RCC 7860 (cell line): ENCODE results near the gene RUFY1.
"Not testable (repeated sequence)": the region's sequence is repeated elsewhere in the genome, so short reads cannot be mapped to it uniquely, and the experiment has no call there.

Experiments
- DNase-seq: peaks from one replicate; pipeline ENCODE4 v3.0.0-alpha.2; 2015; ENCODE audit warnings: low spot score
- FAIRE-seq: peaks from 2 replicates; lab custom pipeline; 2012; peaks lifted over from hg19 to GRCh38; lab: Jason Lieb, UNC

RUFY1 gene

GRCh38 chr5:179534431-179534830 lies 15.9 kb upstream of the RUFY1 start:
- no peak for DNase-seq
- FAIRE-seq: no peak

DNA sequence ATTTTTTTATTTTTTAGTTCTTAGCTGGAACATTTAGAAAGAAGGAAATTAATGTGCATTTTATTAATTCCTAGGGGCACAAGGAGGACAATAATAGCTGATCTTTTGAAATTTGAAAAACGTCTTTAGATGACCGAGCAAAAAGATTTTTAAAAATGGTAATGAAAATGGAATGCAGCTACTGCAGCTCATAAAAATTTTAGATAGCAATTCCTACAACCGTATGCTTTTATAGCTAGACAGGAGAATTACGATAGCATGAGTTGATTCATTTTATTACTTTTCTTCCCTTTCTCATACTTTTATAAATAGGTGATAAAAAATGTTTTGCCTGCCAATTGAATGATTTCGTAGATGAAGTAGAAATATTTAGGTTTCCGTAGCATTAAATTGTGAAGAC lies 13.7 kb upstream of the RUFY1 start:
- DNase-seq (no peak), FAIRE-seq (no peak)

DNA sequence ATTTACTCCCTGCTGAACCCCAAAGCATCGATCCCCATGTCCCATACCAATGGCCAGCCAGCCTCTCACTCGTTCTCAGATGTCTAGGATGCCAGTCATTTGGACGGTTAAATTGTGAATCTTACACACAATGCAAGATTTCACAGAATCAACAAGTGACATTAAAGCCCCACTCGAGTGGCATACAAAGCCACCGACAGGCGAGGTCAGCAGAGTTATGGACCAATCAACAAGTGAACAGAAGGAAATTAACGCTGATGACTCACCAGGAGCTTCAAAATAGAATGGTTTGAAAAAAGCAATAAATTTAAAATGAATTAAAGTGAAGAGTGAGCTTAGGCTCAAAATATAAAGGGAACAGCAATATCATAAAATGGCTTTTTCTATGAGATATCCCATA lies 8.2 kb upstream of the RUFY1 start:
- no peak for DNase-seq
- no peak for FAIRE-seq

DNA sequence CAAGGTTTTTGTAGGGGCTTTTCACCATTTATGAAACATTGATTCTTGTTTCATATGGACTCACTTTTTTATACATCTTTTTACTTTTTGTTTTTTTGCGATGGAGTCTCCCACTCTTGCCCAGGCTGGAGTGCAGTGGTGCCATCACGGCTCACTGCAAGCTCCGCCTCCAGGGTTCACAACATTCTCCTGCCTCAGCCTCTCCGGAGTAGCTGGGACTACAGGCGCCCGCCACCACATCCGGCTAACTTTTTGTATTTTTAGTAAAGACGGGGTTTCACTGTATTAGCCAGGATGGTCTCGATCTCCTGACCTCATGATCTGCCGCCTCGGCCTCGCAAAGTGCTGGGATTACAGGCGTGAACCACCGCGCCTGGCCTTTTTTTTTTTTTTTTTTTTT lies 7.1 kb upstream of the RUFY1 start:
- not testable (repeated sequence) for FAIRE-seq

GRCh38 chr5:179553006-179553405 lies 2.7 kb downstream of the RUFY1 start:
- DNase-seq (no peak), FAIRE-seq (no peak)

More for the DNA sequence above, 7.1 kb upstream of the RUFY1 start:
- DNase-seq: not testable (repeated sequence)

- FAIRE-seq (peak; percentile 84), DNase-seq (peak; percentile 86)
These were observed 3.5 kb downstream of the RUFY1 start for GRCh38 chr5:179553875-179554274.

GRCh38 chr5:179554981-179555380 lies 4.6 kb downstream of the RUFY1 start:
- no peak for DNase-seq
- FAIRE-seq: no peak

DNA sequence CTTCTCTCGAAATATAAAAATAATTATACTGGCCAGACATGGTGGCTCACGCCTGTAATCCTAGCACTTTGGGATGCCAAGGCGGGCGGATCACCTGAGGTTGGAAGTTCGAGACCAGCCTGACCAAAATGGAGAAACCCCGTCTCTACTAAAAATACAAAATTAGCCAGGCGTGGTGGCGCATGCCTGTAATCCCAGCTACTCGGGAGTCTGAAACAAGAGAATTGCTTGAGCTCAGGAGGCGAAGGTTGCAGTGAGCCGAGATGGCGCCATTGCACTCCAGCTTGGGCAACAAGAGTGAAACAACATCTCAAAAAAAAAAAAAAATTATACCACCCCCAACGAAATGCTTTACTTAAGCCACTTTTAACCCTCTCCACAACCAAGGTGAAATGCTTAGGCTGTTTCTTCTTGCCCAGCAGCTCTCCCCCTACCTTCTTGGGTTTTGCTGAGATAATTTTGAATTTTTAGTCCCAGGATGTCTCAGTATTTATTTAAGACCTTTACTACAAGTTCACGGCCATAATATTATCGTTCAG lies 8.0 kb downstream of the RUFY1 start:
- not testable (repeated sequence) for DNase-seq, FAIRE-seq

GRCh38 chr5:179558932-179559283 lies 8.6 kb downstream of the RUFY1 start:
- DNase-seq (no peak), FAIRE-seq (no peak)

DNA sequence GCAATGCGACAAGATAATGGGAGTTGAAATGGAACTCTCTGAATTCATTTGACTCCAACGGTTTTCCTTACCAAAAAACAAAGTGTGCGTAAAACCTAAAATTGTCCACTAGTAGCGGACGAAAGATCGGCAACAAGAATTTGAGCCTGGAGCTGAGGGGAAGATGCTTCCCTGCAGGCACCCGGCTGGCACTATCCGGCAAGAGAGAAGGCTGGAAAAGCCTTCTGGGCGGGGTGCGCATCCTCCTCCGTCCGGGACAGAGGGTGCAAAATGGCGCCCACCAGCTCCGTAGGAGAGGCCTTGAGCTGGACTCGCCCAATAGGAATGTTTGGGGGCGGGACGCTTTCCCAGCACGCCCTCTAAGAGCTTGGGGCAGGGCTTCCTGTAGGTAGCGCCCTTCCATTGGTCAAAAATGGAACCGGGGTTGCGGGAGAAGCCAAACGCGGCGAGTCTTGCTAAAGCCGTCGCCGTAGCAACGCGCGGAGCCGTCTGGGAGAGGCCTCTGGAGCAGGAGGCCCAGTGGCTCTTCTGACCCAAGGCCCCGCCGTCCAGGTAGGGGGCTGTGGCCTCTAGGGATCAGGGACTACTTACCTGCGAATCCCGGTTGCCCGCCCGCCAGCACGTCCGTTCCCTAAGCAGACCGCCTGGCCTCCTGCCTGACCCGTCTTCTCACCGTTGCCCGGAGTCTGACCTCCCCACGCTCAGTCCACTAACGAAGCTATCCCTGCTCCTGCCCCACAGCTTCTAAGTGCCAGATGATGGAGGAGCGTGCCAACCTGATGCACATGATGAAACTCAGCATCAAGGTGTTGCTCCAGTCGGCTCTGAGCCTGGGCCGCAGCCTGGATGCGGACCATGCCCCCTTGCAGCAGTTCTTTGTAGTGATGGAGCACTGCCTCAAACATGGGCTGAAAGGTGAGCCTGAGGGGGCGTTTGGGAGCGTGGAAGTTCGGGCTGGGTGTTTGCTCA lies 9.2 kb downstream of the RUFY1 start:
- FAIRE-seq (peak; percentile 90), DNase-seq (peak; percentile 94)

GRCh38 chr5:179564526-179564925 lies 14.2 kb downstream of the RUFY1 start:
- DNase-seq (no peak), FAIRE-seq (no peak)

GRCh38 chr5:179568721-179569120 lies 18.4 kb downstream of the RUFY1 start:
- DNase-seq (no peak), FAIRE-seq (no peak)

DNA sequence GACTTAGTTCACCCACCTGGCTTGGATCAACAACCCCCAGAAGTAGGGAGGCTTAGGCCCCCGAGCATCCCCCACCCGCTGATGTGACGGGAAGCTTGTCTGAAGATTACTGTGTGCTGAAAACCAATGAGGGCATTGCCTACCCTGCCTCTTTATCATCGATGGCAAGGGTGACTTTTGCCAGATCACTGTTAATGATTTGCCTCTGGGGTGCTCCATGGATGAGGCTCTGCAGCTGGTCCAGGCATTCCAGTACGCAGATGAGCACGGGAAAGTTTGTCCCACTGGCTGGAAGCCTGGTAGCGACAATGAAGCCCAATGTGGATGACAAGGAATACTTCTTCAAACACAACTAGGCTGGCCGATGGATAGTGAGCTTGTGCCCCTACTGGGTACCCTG lies 22.0 kb downstream of the RUFY1 start:
- DNase-seq: no peak
- no peak for FAIRE-seq

DNA sequence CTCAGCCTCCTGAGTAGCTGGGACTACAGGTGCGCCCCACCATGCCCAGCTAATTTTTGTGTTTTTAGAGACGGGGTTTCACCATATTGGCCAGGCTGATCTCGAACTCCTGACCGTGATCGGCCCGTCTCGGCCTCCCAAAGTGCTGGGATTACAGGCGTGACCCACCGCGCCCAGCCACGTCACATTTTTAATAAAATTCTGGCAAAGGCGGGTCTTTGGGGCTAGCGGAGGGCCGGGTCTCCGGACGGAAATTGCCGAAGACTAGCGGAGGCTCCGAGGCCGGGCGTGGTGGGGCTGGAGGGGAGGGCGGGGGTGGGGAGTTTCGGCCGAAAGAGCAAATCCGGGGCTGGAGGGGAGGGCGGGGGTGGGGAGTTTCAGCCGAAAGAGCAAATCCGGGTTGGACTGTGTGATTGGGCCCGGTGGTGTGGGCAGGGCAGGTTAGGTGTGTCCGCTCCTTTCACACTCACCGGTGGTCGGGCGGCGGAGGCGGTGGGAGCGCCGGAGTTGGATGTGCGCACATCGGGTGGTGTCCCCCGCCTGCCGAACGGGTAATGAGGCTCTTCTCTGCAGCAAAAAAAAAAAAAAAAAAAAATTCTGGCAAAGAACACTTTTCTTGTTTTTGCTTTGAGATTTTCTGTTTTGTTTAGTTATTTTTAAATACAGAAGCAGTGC lies 27.1 kb downstream of the RUFY1 start:
- FAIRE-seq: no peak

GRCh38 chr5:179585941-179586401 lies 35.6 kb downstream of the RUFY1 start:
- DNase-seq: no peak
- FAIRE-seq: no peak

More for the DNA sequence above, 27.1 kb downstream of the RUFY1 start:
- no peak for DNase-seq

DNA sequence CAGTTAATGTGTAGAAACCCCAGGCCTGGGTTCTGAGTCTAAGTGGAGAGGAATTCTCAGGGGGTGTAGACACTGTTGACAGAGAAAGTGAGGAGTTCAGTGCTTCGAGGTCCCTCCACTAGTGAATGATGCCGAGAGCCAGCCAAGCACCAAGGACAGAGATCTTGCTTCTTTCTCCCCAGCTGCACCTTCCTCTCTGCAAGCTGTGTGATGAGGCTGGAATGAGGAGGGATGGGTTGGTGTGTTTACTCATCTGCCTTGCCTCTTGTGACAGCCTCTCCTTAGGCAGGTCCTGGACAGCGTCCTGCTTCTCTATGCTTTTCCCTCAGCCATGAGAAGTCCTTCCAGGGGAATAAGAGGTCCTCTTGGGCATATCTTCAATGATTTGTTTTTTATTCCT lies 37.8 kb downstream of the RUFY1 start:
- DNase-seq (no peak), FAIRE-seq (no peak)

DNA sequence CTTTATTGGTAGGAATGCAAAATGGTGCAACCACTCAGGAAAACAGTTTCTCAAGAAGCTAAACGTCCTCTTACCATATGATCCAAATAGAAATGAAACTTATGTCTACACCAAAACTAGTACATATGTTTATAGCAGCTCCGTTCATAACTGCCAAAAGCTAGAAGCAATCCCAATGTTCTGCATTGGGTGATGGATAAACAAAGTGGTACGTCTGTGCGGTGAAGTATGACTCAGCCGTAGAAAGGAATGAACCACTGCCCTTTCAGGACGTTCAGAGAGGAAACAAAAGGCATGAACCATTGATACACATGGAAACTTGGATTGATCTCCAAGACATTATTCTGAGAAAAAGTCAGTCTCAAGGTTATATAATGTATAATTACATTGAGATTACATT lies 45.6 kb downstream of the RUFY1 start:
- DNase-seq: no peak
- FAIRE-seq: no peak

DNA sequence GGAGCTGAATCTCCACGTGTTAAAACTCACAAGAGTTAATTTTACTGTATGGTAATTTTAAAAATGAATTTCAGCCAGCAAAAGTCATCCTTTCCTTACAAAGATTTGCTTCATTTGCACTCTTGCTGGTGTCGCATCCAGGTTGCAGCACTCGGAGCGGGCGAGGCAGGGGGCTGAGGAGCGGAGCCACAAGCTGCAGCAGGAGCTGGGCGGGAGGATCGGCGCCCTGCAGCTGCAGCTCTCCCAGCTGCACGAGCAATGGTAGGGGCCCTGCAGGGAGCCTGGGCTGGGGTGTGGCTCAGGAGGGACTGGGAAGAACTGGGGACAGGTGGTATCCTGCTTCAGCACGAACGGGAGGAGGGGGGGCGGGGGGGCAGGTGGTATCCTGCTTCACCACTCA lies 46.1 kb downstream of the RUFY1 start:
- DNase-seq (no peak), FAIRE-seq (no peak)

DNA sequence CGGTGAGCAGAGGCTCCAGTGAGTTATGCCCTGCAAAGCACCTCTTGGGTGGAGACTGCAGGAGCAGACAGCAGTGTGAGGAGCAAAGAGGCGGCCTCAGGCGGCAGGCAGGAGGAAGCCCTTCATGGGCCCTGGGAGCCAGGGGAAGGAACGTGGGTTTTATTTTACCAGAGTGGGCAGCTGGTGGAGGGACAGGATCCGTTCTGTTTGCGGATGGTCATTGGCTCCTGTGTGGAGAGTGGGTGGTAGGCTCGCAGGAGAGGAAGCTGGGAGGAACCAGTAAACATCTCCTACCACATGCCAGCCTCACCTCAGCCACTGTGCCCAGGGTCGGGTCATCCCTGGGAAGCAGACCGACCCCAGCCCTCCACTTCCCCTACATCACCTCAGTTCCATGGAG lies 48.7 kb downstream of the RUFY1 start:
- DNase-seq (no peak), FAIRE-seq (no peak)

DNA sequence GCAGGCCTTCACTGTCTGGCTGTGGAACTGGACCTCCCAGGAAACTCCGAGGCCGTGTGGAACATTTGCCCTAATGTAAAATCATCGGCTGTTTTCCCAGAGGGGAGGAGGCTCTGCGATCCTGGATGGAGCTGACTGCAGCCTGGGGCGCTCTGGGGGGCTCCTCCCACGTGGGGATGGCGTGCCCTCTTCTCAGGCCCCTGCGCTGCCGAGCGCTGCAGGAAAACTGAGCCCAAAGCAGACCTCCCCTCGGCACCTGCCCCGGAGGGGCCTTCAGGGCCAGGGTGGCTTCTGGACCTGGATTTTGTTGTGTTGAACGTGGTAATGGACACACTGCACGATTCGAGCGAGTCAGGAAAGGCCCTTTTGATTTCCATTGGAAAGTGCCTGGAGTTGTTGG lies 49.2 kb downstream of the RUFY1 start:
- FAIRE-seq (no peak), DNase-seq (no peak)

GRCh38 chr5:179599973-179600372 lies 49.6 kb downstream of the RUFY1 start:
- no peak for FAIRE-seq
- no peak for DNase-seq
